Measurements from ENCODE around the gene LRRC1. TPM values are rescaled to one million over a fixed set of nuclear protein-coding genes. Genes with fewer than 3 reads are reported as not detected.

The LRRC1 gene
- total and polyA plus RNA-seq, 2 of the 13 experiments (the other 11 are each of a cell fraction or from before 2014, with no cell fraction given), result 15.6 to 27.7 TPM

GRCh38 chr6:53858196-53858595 is 63.4 kb downstream of the LRRC1 start:
- no TSS peak for BruUV-seq (replicated peaks)
- FAIRE-seq (no peak), ATAC-seq (no peak), DNase-seq (ENCODE audit: low spot score) (no peak)
- no peak overlapping the region for H3K4me3 ChIP-seq (replicated peaks in 1 of 3; ENCODE audit: insufficient read depth in 1 of 3, low read depth in 2 of 3, low read length in 3 of 3)
- H3K9me3 ChIP-seq (ENCODE audit: low read length), result no peaks in the 10 kb centered on the region
- H3K79me2 ChIP-seq (ENCODE audit: insufficient read depth, low read length), result peaks cover 41% of the 10 kb centered on the region
- H3K36me3 ChIP-seq (replicated peaks in 1 of 2; ENCODE audit: control insufficient read depth in 1 of 2, insufficient read depth in 2 of 2, low read length in 2 of 2), result no peaks in the 10 kb centered on the region
- intact Hi-C loops (cut with micrococcal nuclease; ENCODE audit: unreplicated experiment) (loop anchor here (5.0 kb wide), 1 partner anchor 41 kb away; no protein-coding TSS in a partner anchor), in situ Hi-C loops (cut with HindIII; ENCODE audit: extremely low pct_ligation_motif_present, low pct_unique_long_range_greater_than_20kb) (no loop called here)
- no peak for TF ChIP-seq RAD21 (CRISPR knock-in tag; IDR thresholded peaks at IDR 0.05)
- no peak for TF ChIP-seq SP140L (CRISPR knock-in tag; IDR thresholded peaks at IDR 0.05; ENCODE audit: borderline replicate concordance)
- TF ChIP-seq TBL1XR1 (IDR thresholded peaks at IDR 0.05; ENCODE audit: borderline replicate concordance, low read length, partially characterized antibody), result no peak
- TF ChIP-seq RFXANK (CRISPR knock-in tag; IDR thresholded peaks at IDR 0.05), result no peak
- no peak for TF ChIP-seq ZNF232 (CRISPR knock-in tag; IDR thresholded peaks at IDR 0.05; ENCODE audit: borderline replicate concordance)
- TF ChIP-seq SNAI1 (CRISPR knock-in tag; IDR thresholded peaks at IDR 0.05; ENCODE audit: borderline replicate concordance), result no peak
- no peak for TF ChIP-seq HNF4G (IDR thresholded peaks at IDR 0.05; ENCODE audit: borderline replicate concordance, low read depth, low read length)
- TF ChIP-seq HNF4G (CRISPR knock-in tag; IDR thresholded peaks at IDR 0.05; ENCODE audit: borderline replicate concordance, low read depth), result no peak
- no peak for TF ChIP-seq SOX5 (CRISPR knock-in tag; IDR thresholded peaks at IDR 0.05; ENCODE audit: borderline replicate concordance)
- TF ChIP-seq FOSL1 (CRISPR knock-in tag; IDR thresholded peaks at IDR 0.05; ENCODE audit: borderline replicate concordance), result no peak
- TF ChIP-seq ZNF574 (CRISPR knock-in tag; IDR thresholded peaks at IDR 0.05), result no peak
- TF ChIP-seq ZBTB25 (CRISPR knock-in tag; IDR thresholded peaks at IDR 0.05), result no peak
- TF ChIP-seq PAWR (CRISPR knock-in tag; IDR thresholded peaks at IDR 0.05; ENCODE audit: borderline replicate concordance), result no peak
- TF ChIP-seq ADNP (CRISPR knock-in tag; IDR thresholded peaks at IDR 0.05), result no peak
- TF ChIP-seq ZNF230 (CRISPR knock-in tag; IDR thresholded peaks at IDR 0.05), result no peak
- TF ChIP-seq ZNF550 (CRISPR knock-in tag; IDR thresholded peaks at IDR 0.05; ENCODE audit: borderline replicate concordance), result no peak
- TF ChIP-seq ZNF691 (CRISPR knock-in tag; IDR thresholded peaks at IDR 0.05; ENCODE audit: borderline replicate concordance, low read depth), result no peak
- TF ChIP-seq RXRA (CRISPR knock-in tag; IDR thresholded peaks at IDR 0.05), result no peak
- no peak for TF ChIP-seq GABPA (IDR thresholded peaks at IDR 0.05; ENCODE audit: low read depth, low read length)
- no peak for TF ChIP-seq GABPA (CRISPR knock-in tag; IDR thresholded peaks at IDR 0.05; ENCODE audit: low read depth)
- H4K20me1 ChIP-seq (ENCODE audit: insufficient read depth, low read length), result no peaks in the 10 kb centered on the region; the same call in 1 of the 2 replicates
- no peak overlapping the region for H3K27ac ChIP-seq (ENCODE audit: extremely low read length, insufficient read depth, low read length)
- POLR2A ChIA-PET, result no interaction called here
- H3K4me2 ChIP-seq (ENCODE audit: low read depth, low read length), result no peak overlapping the region
- H3K9ac ChIP-seq (ENCODE audit: insufficient read depth, low read depth, low read length), result no peak overlapping the region
- H3K4me1 ChIP-seq (ENCODE audit: insufficient read depth, low read length), result peaks cover 46% of the 10 kb centered on the region
- no peaks in the 10 kb centered on the region for H3K27me3 ChIP-seq (ENCODE audit: control insufficient read depth in 1 of 2, insufficient read depth in 2 of 2, low read length in 2 of 2)
- H2AFZ ChIP-seq (ENCODE audit: low read length), result no peak overlapping the region
- CTCF ChIA-PET (ENCODE audit: low intra/inter-chr PET ratio, low total read pairs), result no interaction called here

Measured in HepG2 (cell line).